C4-2B (cell line): ENCODE measurements around the gene FCER1G.

Source experiments
- H3K27ac ChIP-seq: fragments of 450-650 bp; 2 replicates; pipeline ENCODE4 v1.5.1; 2017
- CTCF ChIP-seq: fragments of 450-650 bp; conservative IDR thresholded peaks from 2 replicates; pipeline ENCODE4 v1.5.1; 2017; ENCODE audit warnings: mild to moderate bottlenecking
- ZFX ChIP-seq: fragments of 450-650 bp; IDR thresholded peaks from 2 replicates; pipeline ENCODE4 v1.6.1; 2017

Gene FCER1G

GRCh38 chr1:161258439-161259344, 43.6 kb downstream of the FCER1G start, which contains the start of gene PCP4L1:
Gene PCP4L1 (plus strand): TSS chr1:161258745. CDS start chr1:161258975, 230 bp downstream.
- TF ChIP-seq ZFX = no peak
- TF ChIP-seq CTCF = no peak
- no peak within 1 kb of the TSS for H3K27ac ChIP-seq

- no peak for TF ChIP-seq CTCF
- TF ChIP-seq ZFX = no peak
- no peak overlapping the region for H3K27ac ChIP-seq
Observed at GRCh38 chr1:161259345-161259702, 44.2 kb downstream of the FCER1G start.

GRCh38 chr1:161259765-161260164, 44.7 kb downstream of the FCER1G start:
- no peak for TF ChIP-seq ZFX
- TF ChIP-seq CTCF = no peak
- no peak overlapping the region for H3K27ac ChIP-seq

- TF ChIP-seq ZFX (no peak), CTCF (no peak)
- no peak overlapping the region for H3K27ac ChIP-seq
Observed at GRCh38 chr1:161260376-161261260, 45.5 kb downstream of the FCER1G start.

- H3K27ac ChIP-seq = no peak overlapping the region
- TF ChIP-seq ZFX = no peak
- TF ChIP-seq CTCF = no peak
Observed at GRCh38 chr1:161261261-161262235, 46.5 kb downstream of the FCER1G start.

GRCh38 chr1:161265305-161265704, 50.2 kb downstream of the FCER1G start:
- H3K27ac ChIP-seq = no peak overlapping the region
- TF ChIP-seq ZFX (no peak), CTCF (no peak)
